Measurements from ENCODE around the gene TUBGCP5. TPM values are rescaled to one million over a fixed set of nuclear protein-coding genes. Genes with fewer than 3 reads are reported as not detected.

Gene TUBGCP5
- polyA plus RNA-seq, 1 donor from 2014 or later: 23.3 TPM

- H3K9me3 ChIP-seq (ENCODE audit: low read length): no peaks in the 10 kb centered on the region
- no peaks in the 10 kb centered on the region for H3F3A ChIP-seq (ENCODE audit: insufficient read depth, low read length, poor library complexity, severe bottlenecking)
- H3K4me3 ChIP-seq (ENCODE audit: low read length): no peak overlapping the region
- no peaks in the 10 kb centered on the region for H3K36me3 ChIP-seq (ENCODE audit: insufficient read depth, low read length)
- no peak overlapping the region for H3K27ac ChIP-seq (ENCODE audit: low read length)
- H3K9ac ChIP-seq (ENCODE audit: low read length): no peak overlapping the region
- no peak overlapping the region for H3K4me2 ChIP-seq (ENCODE audit: low read length)
- H3K9me2 ChIP-seq (ENCODE audit: insufficient read depth, low read length): no peaks in the 10 kb centered on the region
- no peaks in the 10 kb centered on the region for H3K27me3 ChIP-seq (ENCODE audit: insufficient read depth, low read depth, low read length)
- no peaks in the 10 kb centered on the region for H4K20me1 ChIP-seq (ENCODE audit: insufficient read depth)
- H2AFZ ChIP-seq (ENCODE audit: low read depth, low read length): no peak overlapping the region
- peaks cover 4% of the 10 kb centered on the region for H3K79me2 ChIP-seq (replicated peaks; ENCODE audit: insufficient read depth, low read length)
- TF ChIP-seq RAD21 (conservative IDR thresholded peaks at IDR 0.05) (no peak), TAF1 (IDR thresholded peaks at IDR 0.05; ENCODE audit: low read depth) (no peak), SMC3 (conservative IDR thresholded peaks at IDR 0.05; ENCODE audit: poor library complexity) (no peak), EP300 (conservative IDR thresholded peaks at IDR 0.05; ENCODE audit: poor library complexity, severe bottlenecking) (no peak), EZH2 (IDR thresholded peaks at IDR 0.05; ENCODE audit: borderline replicate concordance, insufficient read depth, low read length, poor library complexity, severe bottlenecking) (no peak), MXI1 (conservative IDR thresholded peaks at IDR 0.05; ENCODE audit: poor library complexity, severe bottlenecking) (no peak), POLR2AphosphoS5 (IDR thresholded peaks at IDR 0.05) (no peak)
- TF ChIP-seq, protein P1, sequence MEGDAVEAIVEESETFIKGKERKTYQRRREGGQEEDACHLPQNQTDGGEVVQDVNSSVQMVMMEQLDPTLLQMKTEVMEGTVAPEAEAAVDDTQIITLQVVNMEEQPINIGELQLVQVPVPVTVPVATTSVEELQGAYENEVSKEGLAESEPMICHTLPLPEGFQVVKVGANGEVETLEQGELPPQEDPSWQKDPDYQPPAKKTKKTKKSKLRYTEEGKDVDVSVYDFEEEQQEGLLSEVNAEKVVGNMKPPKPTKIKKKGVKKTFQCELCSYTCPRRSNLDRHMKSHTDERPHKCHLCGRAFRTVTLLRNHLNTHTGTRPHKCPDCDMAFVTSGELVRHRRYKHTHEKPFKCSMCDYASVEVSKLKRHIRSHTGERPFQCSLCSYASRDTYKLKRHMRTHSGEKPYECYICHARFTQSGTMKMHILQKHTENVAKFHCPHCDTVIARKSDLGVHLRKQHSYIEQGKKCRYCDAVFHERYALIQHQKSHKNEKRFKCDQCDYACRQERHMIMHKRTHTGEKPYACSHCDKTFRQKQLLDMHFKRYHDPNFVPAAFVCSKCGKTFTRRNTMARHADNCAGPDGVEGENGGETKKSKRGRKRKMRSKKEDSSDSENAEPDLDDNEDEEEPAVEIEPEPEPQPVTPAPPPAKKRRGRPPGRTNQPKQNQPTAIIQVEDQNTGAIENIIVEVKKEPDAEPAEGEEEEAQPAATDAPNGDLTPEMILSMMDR (IDR thresholded peaks at IDR 0.05; ENCODE audit: poor library complexity, severe bottlenecking): no peak
- TF ChIP-seq, protein P2, sequence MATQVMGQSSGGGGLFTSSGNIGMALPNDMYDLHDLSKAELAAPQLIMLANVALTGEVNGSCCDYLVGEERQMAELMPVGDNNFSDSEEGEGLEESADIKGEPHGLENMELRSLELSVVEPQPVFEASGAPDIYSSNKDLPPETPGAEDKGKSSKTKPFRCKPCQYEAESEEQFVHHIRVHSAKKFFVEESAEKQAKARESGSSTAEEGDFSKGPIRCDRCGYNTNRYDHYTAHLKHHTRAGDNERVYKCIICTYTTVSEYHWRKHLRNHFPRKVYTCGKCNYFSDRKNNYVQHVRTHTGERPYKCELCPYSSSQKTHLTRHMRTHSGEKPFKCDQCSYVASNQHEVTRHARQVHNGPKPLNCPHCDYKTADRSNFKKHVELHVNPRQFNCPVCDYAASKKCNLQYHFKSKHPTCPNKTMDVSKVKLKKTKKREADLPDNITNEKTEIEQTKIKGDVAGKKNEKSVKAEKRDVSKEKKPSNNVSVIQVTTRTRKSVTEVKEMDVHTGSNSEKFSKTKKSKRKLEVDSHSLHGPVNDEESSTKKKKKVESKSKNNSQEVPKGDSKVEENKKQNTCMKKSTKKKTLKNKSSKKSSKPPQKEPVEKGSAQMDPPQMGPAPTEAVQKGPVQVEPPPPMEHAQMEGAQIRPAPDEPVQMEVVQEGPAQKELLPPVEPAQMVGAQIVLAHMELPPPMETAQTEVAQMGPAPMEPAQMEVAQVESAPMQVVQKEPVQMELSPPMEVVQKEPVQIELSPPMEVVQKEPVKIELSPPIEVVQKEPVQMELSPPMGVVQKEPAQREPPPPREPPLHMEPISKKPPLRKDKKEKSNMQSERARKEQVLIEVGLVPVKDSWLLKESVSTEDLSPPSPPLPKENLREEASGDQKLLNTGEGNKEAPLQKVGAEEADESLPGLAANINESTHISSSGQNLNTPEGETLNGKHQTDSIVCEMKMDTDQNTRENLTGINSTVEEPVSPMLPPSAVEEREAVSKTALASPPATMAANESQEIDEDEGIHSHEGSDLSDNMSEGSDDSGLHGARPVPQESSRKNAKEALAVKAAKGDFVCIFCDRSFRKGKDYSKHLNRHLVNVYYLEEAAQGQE (IDR thresholded peaks at IDR 0.05; ENCODE audit: borderline replicate concordance): no peak
These were observed 80.7 kb downstream of the TUBGCP5 start for GRCh38 chr15:22958487-22959280.

GRCh38 chr15:22956978-22957260, 82.5 kb downstream of the TUBGCP5 start:
- H4K20me1 ChIP-seq (ENCODE audit: insufficient read depth): no peaks in the 10 kb centered on the region
- no peak overlapping the region for H3K27ac ChIP-seq (ENCODE audit: low read length)
- no peaks in the 10 kb centered on the region for H3K27me3 ChIP-seq (ENCODE audit: insufficient read depth, low read depth, low read length)

More at GRCh38 chr15:22956978-22957260, 82.5 kb downstream of the TUBGCP5 start:
- H3K4me2 ChIP-seq (ENCODE audit: low read length): no peak overlapping the region
- no peak overlapping the region for H3K9ac ChIP-seq (ENCODE audit: low read length)
- no peaks in the 10 kb centered on the region for H3K9me3 ChIP-seq (ENCODE audit: low read length)
- no peak overlapping the region for H2AFZ ChIP-seq (ENCODE audit: low read depth, low read length)
- no peak for TF ChIP-seq SMC3 (conservative IDR thresholded peaks at IDR 0.05; ENCODE audit: poor library complexity)
- no peak for TF ChIP-seq TAF1 (IDR thresholded peaks at IDR 0.05; ENCODE audit: low read depth)
- TF ChIP-seq RAD21 (conservative IDR thresholded peaks at IDR 0.05): no peak
- no peak for TF ChIP-seq MXI1 (conservative IDR thresholded peaks at IDR 0.05; ENCODE audit: poor library complexity, severe bottlenecking)
- TF ChIP-seq, protein P2 (IDR thresholded peaks at IDR 0.05; ENCODE audit: borderline replicate concordance): no peak
- no peak for TF ChIP-seq EZH2 (IDR thresholded peaks at IDR 0.05; ENCODE audit: borderline replicate concordance, insufficient read depth, low read length, poor library complexity, severe bottlenecking)
- TF ChIP-seq EP300 (conservative IDR thresholded peaks at IDR 0.05; ENCODE audit: poor library complexity, severe bottlenecking): no peak
- TF ChIP-seq POLR2AphosphoS5 (IDR thresholded peaks at IDR 0.05): no peak
- TF ChIP-seq, protein P1 (IDR thresholded peaks at IDR 0.05; ENCODE audit: poor library complexity, severe bottlenecking): no peak
- H3K9me2 ChIP-seq (ENCODE audit: insufficient read depth, low read length): no peaks in the 10 kb centered on the region
- H3K4me3 ChIP-seq (ENCODE audit: low read length): no peak overlapping the region
- peaks cover 4% of the 10 kb centered on the region for H3K79me2 ChIP-seq (replicated peaks; ENCODE audit: insufficient read depth, low read length)
- no peaks in the 10 kb centered on the region for H3K36me3 ChIP-seq (ENCODE audit: insufficient read depth, low read length)
- H3F3A ChIP-seq (ENCODE audit: insufficient read depth, low read length, poor library complexity, severe bottlenecking): no peaks in the 10 kb centered on the region
